Body of pancreas (tissue), 4 donors: ENCODE data around the gene UBE2J1.

Source experiments
- CTCF ChIP-seq, 7 experiments: fragments of 450-650 bp in 4 of 7; fragments of 200-600 bp in 3 of 7; sonication (generic) in 3 of 7; IDR thresholded peaks; one replicate each; pipeline ENCODE4 v1.5.1; 2016 to 2019; ENCODE audit warnings: antibody characterized with exemption in 7 of 7
- POLR2A ChIP-seq, 3 donors: fragments of 450-650 bp; IDR thresholded peaks; one replicate each; pipeline ENCODE4 v1.6.1; 2016; ENCODE audit warnings: antibody characterized with exemption in 3 of 3, mild to moderate bottlenecking in 2 of 3

- no peak for TF ChIP-seq CTCF (IDR thresholded peaks at IDR 0.05)
- no peak for TF ChIP-seq POLR2A (IDR thresholded peaks at IDR 0.05)
Measured at GRCh38 chr6:89381031-89381430, 28.5 kb upstream of the UBE2J1 start.
